ENCODE data around the gene COL4A6. TPM values are rescaled to one million over a fixed set of nuclear protein-coding genes. Genes with fewer than 3 reads are reported as not detected.

Gene COL4A6
- total and polyA plus RNA-seq, 5 experiments from 2014 or later, result not detected

DNA sequence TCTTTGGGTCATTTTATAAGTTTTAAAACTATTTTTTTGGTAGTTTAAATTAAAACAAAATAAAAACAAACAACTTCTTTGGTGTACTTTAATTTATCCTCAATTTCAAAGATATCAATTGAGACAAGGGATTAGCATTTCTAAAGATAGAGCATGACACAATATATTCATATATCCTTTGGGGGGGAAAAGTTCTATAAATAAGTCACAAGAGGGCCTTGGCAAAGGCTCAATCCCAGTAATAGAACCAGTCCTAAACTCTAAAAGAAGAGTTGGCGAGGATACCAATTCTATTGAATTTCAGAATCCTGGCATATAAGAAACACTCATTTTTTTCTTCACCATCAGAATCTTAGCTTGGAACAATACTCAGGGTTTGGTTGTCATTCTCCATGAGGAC is 89.7 kb downstream of the COL4A6 start:
- POLR2A ChIA-PET, result no interaction called here
- DNase-seq (no peak), ATAC-seq (no peak)
- Mint-ChIP-seq H3K4me1 (no peaks in the 10 kb centered on the region), H3K9me3 (peaks cover 0 to 3% (median 0%) of the 10 kb centered on the region in 9 donors), H3K36me3 (no peaks in the 10 kb centered on the region), H3K27ac (no peak overlapping the region), H3K27me3 (peaks cover 0 to 2% (median 0%) of the 10 kb centered on the region in 5 donors), H3K4me3 (no peak overlapping the region)

DNA sequence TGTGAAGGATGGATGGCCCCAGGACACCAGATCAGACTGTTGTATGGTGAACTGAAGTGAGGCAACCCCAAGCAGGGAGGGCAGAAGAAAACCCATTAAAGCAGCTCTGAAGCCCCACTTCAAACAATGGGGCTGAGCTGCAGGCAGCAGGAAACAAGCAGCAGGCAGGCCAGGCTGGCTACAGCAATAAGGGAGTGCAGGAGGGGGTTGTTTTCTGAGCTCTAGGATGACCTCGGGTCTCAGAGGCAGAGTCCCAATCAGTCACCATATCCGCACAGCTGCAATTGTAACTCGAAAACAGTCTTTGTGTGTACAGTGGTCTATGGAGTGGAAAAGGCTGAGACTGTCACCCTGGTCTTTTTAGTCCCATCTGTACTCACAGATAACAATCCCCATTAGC is 90.4 kb downstream of the COL4A6 start:
- Mint-ChIP-seq H3K9me3 (peaks cover 0 to 3% (median 0%) of the 10 kb centered on the region in 9 donors), H3K27me3 (no peaks in the 10 kb centered on the region), H3K27ac (no peak overlapping the region), H3K4me3 (no peak overlapping the region), H3K36me3 (no peaks in the 10 kb centered on the region), H3K4me1 (no peaks in the 10 kb centered on the region)
- POLR2A ChIA-PET, result no interaction called here
- DNase-seq (no peak), ATAC-seq (no peak)

DNA sequence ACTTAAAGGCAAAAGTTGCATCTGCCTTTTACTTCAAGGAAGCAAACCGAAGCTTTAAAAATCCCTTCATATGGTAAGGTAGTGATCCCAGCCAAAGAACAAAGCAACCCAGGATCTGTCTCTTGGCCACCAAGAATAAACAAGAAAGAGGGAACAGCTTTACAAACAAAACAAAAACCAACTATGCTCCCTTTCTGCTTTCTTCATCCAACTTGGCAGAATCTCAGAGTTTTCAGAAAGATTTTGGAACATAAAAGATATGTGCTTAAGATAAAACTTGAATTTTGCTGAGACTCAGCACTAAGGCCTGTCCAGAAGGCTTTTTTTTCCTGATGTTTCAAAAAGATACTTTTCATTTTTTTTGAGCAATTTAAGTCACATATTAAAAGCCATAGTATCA is 94.0 kb downstream of the COL4A6 start:
- Mint-ChIP-seq H3K27me3 (peaks cover 0 to 6% (median 0%) of the 10 kb centered on the region in 5 donors), H3K27ac (no peak overlapping the region), H3K36me3 (no peaks in the 10 kb centered on the region), H3K9me3 (no peaks in the 10 kb centered on the region), H3K4me3 (no peak overlapping the region), H3K4me1 (no peaks in the 10 kb centered on the region)
- POLR2A ChIA-PET, result no interaction called here
- ATAC-seq, result no peak
- DNase-seq, result no peak

DNA sequence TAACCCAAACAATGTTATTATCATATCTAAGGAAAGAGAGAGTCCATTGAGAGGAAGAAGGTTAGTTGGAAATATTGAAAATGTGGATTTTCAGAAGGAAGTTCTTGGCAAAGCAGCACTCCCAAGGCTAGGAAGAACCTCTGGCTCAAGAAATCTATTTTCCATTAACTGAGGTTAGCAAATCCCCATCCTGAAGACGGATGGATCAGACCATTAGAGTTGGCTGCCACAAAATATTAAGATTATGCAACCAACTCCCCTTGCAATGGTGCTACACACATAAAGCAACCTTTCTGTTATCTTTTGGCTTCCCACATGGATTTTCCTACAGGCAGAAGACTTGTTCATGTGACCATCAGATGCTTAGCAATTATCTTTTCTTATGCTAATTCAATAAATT is 96.3 kb downstream of the COL4A6 start:
- no peak for ATAC-seq
- peaks cover 0 to 7% (median 0%) of the 10 kb centered on the region in 5 donors for H3K27me3 Mint-ChIP-seq
- no peaks in the 10 kb centered on the region for H3K36me3 Mint-ChIP-seq
- no peak overlapping the region for H3K27ac Mint-ChIP-seq
- POLR2A ChIA-PET, result no interaction called here
- no peak for DNase-seq
- no peaks in the 10 kb centered on the region for H3K9me3 Mint-ChIP-seq
- no peaks in the 10 kb centered on the region for H3K4me1 Mint-ChIP-seq
- H3K4me3 Mint-ChIP-seq, result no peak overlapping the region

DNA sequence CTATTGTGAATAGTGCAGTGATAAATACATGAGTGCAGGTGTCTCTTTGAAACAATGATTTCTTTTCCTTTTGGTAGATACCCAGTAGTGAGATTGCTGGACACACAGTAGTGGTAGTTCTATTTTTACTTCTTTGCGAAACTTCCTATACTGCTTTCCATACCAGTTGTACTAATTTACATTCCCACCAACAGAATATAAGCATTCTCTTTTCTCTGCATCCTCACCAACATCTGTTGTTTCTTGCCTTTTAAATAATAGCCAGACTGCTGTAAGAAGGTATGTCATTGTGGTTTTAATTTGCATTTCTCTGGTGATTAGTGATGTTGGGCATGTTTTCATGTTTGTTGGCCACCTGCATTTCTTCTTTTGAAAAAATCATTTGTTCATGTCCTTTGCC is 105.9 kb downstream of the COL4A6 start:
- Mint-ChIP-seq H3K9me3 (peaks cover 0 to 5% (median 0%) of the 10 kb centered on the region in 9 donors), H3K4me3 (no peak overlapping the region), H3K27me3 (peaks cover 0 to 5% (median 0%) of the 10 kb centered on the region in 5 donors), H3K4me1 (no peaks in the 10 kb centered on the region), H3K27ac (no peak overlapping the region), H3K36me3 (no peaks in the 10 kb centered on the region)
- POLR2A ChIA-PET, result no interaction called here
- no peak for ATAC-seq
- no peak for DNase-seq

DNA sequence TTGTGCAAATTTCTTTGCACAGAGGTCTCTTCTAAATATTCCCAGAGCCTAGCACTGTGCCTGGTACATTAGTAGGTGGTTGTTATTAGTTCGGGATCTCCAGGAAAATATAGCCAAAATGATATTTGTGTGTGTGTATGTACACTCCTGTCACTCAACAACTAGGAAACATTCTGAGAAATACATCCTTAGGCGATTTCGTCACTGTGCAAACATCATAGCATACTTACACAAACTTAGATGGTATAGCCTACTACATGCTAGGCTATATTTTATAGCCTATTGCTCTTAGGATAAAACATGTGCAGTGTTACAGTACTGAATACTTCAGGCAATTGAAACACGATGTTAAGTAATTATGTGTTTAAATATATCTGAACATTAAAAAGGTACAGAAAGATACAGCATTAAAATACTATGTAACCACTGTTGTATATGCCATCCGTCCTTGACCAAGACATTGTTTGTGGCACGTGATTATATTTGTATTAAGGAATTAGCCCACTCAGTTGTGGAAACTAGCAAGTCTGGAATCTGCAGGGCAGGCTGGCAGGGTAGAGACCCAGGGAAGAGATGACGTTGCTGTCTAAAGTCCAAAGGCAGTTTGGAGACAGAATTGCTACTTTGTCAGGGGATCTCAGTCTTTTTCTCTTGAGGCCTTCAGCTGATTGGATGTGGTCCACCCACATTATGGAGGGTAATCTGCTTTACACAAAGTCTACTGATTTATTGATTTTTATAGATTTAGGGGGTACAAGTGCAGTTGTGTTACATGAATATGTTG is 106.9 kb downstream of the COL4A6 start:
- DNase-seq (no peak), ATAC-seq (no peak)
- Mint-ChIP-seq H3K4me3 (no peak overlapping the region), H3K27me3 (peaks cover 0 to 5% (median 0%) of the 10 kb centered on the region in 5 donors), H3K9me3 (peaks cover 0 to 4% (median 0%) of the 10 kb centered on the region in 9 donors), H3K27ac (no peak overlapping the region), H3K4me1 (no peaks in the 10 kb centered on the region), H3K36me3 (no peaks in the 10 kb centered on the region)
- POLR2A ChIA-PET, result no interaction called here

DNA sequence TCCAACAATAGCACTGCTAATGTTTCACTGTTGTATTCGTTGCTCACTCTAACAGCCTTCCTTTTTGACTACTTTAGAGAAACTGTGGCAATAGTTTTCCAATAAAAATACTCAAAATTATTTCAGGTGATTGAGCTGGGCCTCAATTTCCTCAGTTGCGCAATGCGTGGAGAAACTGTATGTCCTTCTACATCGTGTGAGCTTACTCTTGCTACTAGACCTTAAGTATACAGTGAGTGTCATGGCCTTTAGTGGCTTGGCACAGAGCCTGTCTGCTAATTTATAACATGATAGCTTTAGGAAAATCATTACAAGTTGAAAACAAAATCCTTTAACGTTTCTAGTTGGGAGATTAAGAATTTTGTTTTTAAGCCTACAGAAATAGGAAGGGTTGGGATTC is 114.5 kb downstream of the COL4A6 start:
- Mint-ChIP-seq H3K4me3 (no peak overlapping the region), H3K27me3 (peaks cover 0 to 13% (median 0%) of the 10 kb centered on the region in 5 donors), H3K9me3 (peaks cover 0 to under 1% (median 0%) of the 10 kb centered on the region in 9 donors), H3K4me1 (no peaks in the 10 kb centered on the region), H3K36me3 (no peaks in the 10 kb centered on the region), H3K27ac (no peak overlapping the region)
- ATAC-seq, result no peak
- no peak for DNase-seq
- POLR2A ChIA-PET, result no interaction called here

DNA sequence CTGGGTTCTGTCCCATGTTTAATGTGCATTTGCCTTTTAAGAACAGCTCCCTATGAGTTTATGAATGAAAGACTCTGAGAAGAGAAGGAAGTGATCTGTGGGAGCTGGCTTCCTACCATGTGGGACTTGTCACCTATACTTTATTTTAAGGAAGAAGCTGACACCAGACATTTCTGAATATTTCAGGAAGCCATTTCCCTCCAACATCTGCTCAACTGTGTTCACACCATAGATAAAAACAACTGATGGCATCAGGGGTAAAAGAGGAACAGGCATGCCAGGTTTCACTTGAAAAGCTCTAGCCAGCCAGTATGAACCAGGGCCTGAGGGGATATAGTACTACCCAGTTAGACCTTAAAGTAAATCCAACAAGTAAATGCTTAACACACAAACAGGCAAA is 116.0 kb downstream of the COL4A6 start:
- POLR2A ChIA-PET, result no interaction called here
- Mint-ChIP-seq H3K4me1 (no peaks in the 10 kb centered on the region), H3K27ac (no peak overlapping the region), H3K4me3 (no peak overlapping the region), H3K27me3 (peaks cover 0 to 10% (median 0%) of the 10 kb centered on the region in 5 donors), H3K9me3 (no peaks in the 10 kb centered on the region), H3K36me3 (no peaks in the 10 kb centered on the region)
- no peak for ATAC-seq
- no peak for DNase-seq

DNA sequence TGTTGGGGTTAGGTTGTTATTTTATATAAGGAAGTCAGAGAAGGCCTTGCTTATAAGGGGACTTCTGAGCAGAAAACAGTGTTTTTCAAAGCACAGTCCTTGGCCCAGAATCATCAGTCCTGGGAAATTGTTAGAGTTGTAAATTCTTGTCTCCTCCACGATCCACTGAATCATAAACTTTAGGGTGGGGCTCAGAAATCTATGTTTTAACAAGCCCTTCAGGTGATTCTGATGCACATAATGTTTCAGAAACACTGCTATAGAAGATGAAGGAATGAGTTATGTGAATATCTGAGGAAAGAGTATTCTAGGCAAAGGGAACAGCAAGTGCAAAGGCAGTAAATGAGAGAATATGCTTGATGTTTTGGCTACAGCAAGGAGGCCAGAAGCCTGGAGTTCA is 121.8 kb downstream of the COL4A6 start:
- no peak for ATAC-seq
- Mint-ChIP-seq H3K27me3 (peaks cover 0 to 22% (median 2%) of the 10 kb centered on the region in 5 donors), H3K9me3 (peaks cover 0 to 7% (median 0%) of the 10 kb centered on the region in 9 donors), H3K27ac (no peak overlapping the region), H3K36me3 (no peaks in the 10 kb centered on the region), H3K4me3 (no peak overlapping the region), H3K4me1 (no peaks in the 10 kb centered on the region)
- POLR2A ChIA-PET, result no interaction called here
- no peak for DNase-seq

DNA sequence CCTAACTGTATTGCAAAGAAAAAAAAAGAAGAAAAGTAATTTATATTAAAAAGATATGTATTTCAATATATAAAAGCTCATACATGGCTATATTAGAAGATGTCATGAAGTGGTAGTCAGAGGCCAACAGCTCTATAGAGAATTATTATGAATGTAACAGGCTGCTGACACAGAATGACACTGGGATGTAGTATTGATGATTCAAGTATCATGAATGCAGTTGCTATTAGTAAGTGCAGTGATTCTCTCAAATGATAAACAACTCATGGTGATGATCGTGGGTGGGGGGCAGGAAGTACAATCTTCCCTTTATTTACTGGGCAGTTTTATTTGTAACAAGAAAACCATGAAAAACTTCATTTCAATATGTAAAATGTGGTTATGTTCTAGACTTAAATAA is 124.6 kb downstream of the COL4A6 start:
- Mint-ChIP-seq H3K4me1 (peaks cover 0 to 2% (median 0%) of the 10 kb centered on the region in 4 donors), H3K27me3 (peaks cover 0 to 15% (median 5%) of the 10 kb centered on the region in 5 donors), H3K4me3 (no peak overlapping the region), H3K9me3 (peaks cover 0 to 7% (median 0%) of the 10 kb centered on the region in 9 donors), H3K27ac (no peak overlapping the region), H3K36me3 (no peaks in the 10 kb centered on the region)
- no peak for DNase-seq
- no peak for ATAC-seq
- POLR2A ChIA-PET, result no interaction called here

DNA sequence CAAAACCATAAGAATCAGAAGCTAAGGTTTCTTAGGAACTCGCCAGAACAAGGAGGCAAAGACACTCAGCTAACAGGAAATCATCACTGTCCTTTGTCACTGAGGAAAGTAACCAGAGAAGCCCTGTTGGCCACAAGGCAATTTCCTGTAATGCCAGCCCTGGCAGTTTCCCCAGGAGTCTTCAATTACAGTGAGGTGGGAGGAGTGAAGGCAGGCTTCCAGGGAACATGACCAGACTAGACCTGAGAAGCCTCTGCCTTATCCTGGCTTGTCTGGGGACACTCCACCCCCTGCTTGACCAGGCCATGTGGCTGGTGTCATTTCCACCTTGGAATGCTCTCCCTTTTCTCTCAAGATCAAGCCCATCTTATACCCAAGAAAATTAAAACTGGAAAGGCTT is 125.3 kb downstream of the COL4A6 start:
- Mint-ChIP-seq H3K27me3 (peaks cover 0 to 15% (median 5%) of the 10 kb centered on the region in 5 donors), H3K9me3 (peaks cover 0 to 7% (median 0%) of the 10 kb centered on the region in 9 donors), H3K4me3 (no peak overlapping the region)

DNA sequence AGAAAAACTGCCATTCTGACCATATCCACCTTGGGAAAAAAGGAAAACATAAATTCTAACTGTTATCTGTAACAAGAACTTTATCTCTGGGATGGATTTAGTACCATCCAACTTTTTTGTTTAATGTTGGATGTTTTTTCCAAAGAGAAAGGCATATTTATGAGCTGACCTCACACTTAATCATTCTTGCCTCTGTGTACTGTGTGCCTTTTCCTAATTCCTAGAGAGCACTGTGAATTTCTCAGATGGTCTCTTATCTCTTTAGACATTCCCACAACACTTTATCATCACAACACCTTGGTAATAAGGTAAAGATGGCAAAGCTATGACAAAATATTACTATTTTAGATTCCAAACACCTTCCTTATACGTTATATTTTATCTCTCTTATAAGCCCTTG is 126.2 kb downstream of the COL4A6 start:
- ATAC-seq, result no peak

More for the DNA sequence above, 125.3 kb downstream of the COL4A6 start:
- Mint-ChIP-seq H3K36me3 (no peaks in the 10 kb centered on the region), H3K27ac (no peak overlapping the region), H3K4me1 (peaks cover 0 to 2% (median 0%) of the 10 kb centered on the region in 4 donors)
- ATAC-seq, result no peak
- POLR2A ChIA-PET, result no interaction called here
- DNase-seq, result no peak

DNA sequence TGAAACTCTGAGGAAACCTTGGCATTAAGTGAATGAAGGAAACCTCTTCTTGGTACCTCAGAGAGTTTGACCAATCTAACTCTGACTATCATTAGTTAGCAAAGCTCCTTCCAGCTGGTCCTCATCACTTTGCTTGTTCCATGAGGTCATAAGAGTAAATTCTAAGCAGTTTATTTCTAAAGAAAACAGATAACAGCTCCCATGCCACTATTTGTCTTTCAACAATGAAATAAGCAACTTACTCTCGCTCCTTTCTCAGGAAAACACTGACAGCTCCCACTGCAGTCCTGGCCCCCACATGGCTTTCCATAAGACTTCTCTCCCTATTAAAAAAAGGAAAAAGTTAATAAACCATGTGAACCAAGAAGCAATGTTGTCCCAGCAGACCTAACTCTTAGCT is 127.7 kb downstream of the COL4A6 start:
- no peak for DNase-seq
- no peak for ATAC-seq
- H3K27ac Mint-ChIP-seq, result no peak overlapping the region
- H3K4me1 Mint-ChIP-seq, result peaks cover 0 to 2% (median 0%) of the 10 kb centered on the region in 4 donors
- H3K9me3 Mint-ChIP-seq, result no peaks in the 10 kb centered on the region
- peaks cover 0 to 3% (median 0%) of the 10 kb centered on the region in 5 donors for H3K27me3 Mint-ChIP-seq
- no peak overlapping the region for H3K4me3 Mint-ChIP-seq
- POLR2A ChIA-PET, result no interaction called here
- no peaks in the 10 kb centered on the region for H3K36me3 Mint-ChIP-seq

More for the DNA sequence above, 126.2 kb downstream of the COL4A6 start:
- DNase-seq, result no peak
- peaks cover 0 to 5% (median 0%) of the 10 kb centered on the region in 9 donors for H3K9me3 Mint-ChIP-seq
- no peak overlapping the region for H3K4me3 Mint-ChIP-seq
- H3K27ac Mint-ChIP-seq, result no peak overlapping the region
- no peaks in the 10 kb centered on the region for H3K36me3 Mint-ChIP-seq
- POLR2A ChIA-PET, result no interaction called here
- peaks cover 0 to 2% (median 0%) of the 10 kb centered on the region in 4 donors for H3K4me1 Mint-ChIP-seq
- peaks cover 0 to 13% (median 5%) of the 10 kb centered on the region in 5 donors for H3K27me3 Mint-ChIP-seq

DNA sequence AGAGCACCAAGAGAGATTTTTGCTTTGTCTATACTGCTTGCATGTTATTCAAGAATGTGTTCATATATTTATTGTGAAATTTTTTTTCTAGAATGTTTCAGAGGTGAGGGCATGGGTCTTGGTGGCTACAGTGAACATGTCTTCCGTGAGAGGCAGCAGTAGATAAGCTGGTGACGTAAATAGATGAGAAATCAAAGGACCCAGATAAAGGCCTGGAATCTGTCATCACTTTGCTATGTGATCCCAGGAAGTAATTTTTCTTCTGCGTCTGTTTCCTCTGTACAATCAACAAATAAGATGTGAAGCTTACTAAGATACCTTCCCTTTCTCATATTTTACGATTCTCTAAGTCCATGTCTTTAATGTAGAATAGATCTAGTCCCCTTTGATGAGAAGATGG is 129.1 kb downstream of the COL4A6 start:
- POLR2A ChIA-PET, result no interaction called here
- ATAC-seq, result no peak
- no peak for DNase-seq
- H3K4me3 Mint-ChIP-seq, result no peak overlapping the region
- peaks cover 0 to 3% (median 0%) of the 10 kb centered on the region in 5 donors for H3K27me3 Mint-ChIP-seq
- peaks cover 0 to 2% (median 0%) of the 10 kb centered on the region in 4 donors for H3K4me1 Mint-ChIP-seq
- no peaks in the 10 kb centered on the region for H3K36me3 Mint-ChIP-seq
- no peak overlapping the region for H3K27ac Mint-ChIP-seq
- no peaks in the 10 kb centered on the region for H3K9me3 Mint-ChIP-seq

Data from naive thymus-derived CD8-positive, alpha-beta T cell (primary cell).